A549 (cell line): Measurements from ENCODE around the gene KRT32.

Experiments used
- CEBPB ChIP-seq, 2 experiments: fragments of >200 bp in 1 of 2; sonication (Bioruptor Twin) in 1 of 2; formaldehyde crosslinking in 1 of 2; IDR thresholded peaks; 2 replicates each; pipeline ENCODE4 v1.6.1; 2012 to 2016
- CTCF ChIP-seq: fragments of >200 bp; sonication (Bioruptor Twin); formaldehyde crosslinking; IDR thresholded peaks from 3 replicates; pipeline ENCODE4 v1.5.1; 2016
- JUNB ChIP-seq: fragments of >200 bp; sonication (Bioruptor Twin); formaldehyde crosslinking; IDR thresholded peaks from 2 replicates; pipeline ENCODE4 v1.6.1; 2016
- MAX ChIP-seq: IDR thresholded peaks from 2 replicates; pipeline ENCODE4 v1.6.1; 2012
- NR3C1 ChIP-seq: fragments of >200 bp; sonication (Bioruptor Twin); formaldehyde crosslinking; IDR thresholded peaks from 3 replicates; pipeline ENCODE4 v1.6.1; 2017
- PHF8 ChIP-seq: fragments of 200-600 bp; sonication (generic); IDR thresholded peaks from 2 replicates; pipeline ENCODE4 v1.6.1; 2016; ENCODE audit warnings: low read depth, mild to moderate bottlenecking, antibody characterized with exemption, moderate library complexity, borderline replicate concordance
- POLR2A ChIP-seq: IDR thresholded peaks from 2 replicates; pipeline ENCODE4 v1.6.1; 2012; ENCODE audit warnings: mild to moderate bottlenecking, low read length
- POLR2AphosphoS2 ChIP-seq: conservative IDR thresholded peaks from 2 replicates; pipeline ENCODE4 v1.6.1; 2012; ENCODE audit warnings: low read length, improper control_type of control experiment, inconsistent platforms
- RNF2 ChIP-seq: fragments of 200-600 bp; sonication (generic); IDR thresholded peaks from 2 replicates; pipeline ENCODE4 v1.6.1; 2016; ENCODE audit warnings: low read depth, mild to moderate bottlenecking, antibody characterized with exemption, moderate library complexity, borderline replicate concordance
- SMC3 ChIP-seq: fragments of >200 bp; sonication (Bioruptor Twin); formaldehyde crosslinking; IDR thresholded peaks from 3 replicates; pipeline ENCODE4 v1.6.1; 2018; ENCODE audit warnings: inconsistent platforms

GRCh38 chr17:41451154-41451728 is 15.9 kb downstream of the KRT32 start:
- TF ChIP-seq JUNB (no peak), CTCF (no peak), POLR2A (no peak), CEBPB (IDR thresholded peaks at IDR 0.05) (no peak), RNF2 (no peak), MAX (no peak), POLR2AphosphoS2 (no peak), SMC3 (no peak), NR3C1 (no peak), PHF8 (no peak)
